ENCODE measurements around the gene DEPDC4.

The DEPDC4 gene

GRCh38 chr12:100213016-100213891 is 53.6 kb downstream of the DEPDC4 start:
- no peak overlapping the region for H3K23ac ChIP-seq (ENCODE audit: low read length)
- H3K27ac ChIP-seq (ENCODE audit: low read depth, low read length): no peak overlapping the region
- no peak overlapping the region for H3K4me3 ChIP-seq (ENCODE audit: low read length)
- no peak overlapping the region for H3K4ac ChIP-seq (ENCODE audit: low read depth, low read length)
- peaks cover 4% of the 10 kb centered on the region for H3K36me3 ChIP-seq (ENCODE audit: control insufficient read depth, insufficient read depth, low read length)
- H2BK120ac ChIP-seq (ENCODE audit: low read depth, low read length): no peak overlapping the region
- no peak overlapping the region for H3K4me2 ChIP-seq (ENCODE audit: low read length)
- H2BK5ac ChIP-seq (ENCODE audit: low read length): no peak overlapping the region
- DNase-seq: no peak
- H3K4me1 ChIP-seq (ENCODE audit: control insufficient read depth, low read depth, low read length): no peaks in the 10 kb centered on the region
- no peak overlapping the region for H3K9ac ChIP-seq (ENCODE audit: low read length)
- H3K18ac ChIP-seq (ENCODE audit: low read length): no peak overlapping the region
- no peak overlapping the region for H2AK5ac ChIP-seq (ENCODE audit: low read length)
- no peak overlapping the region for H2BK15ac ChIP-seq (replicated peaks; ENCODE audit: low read depth)
- no peaks in the 10 kb centered on the region for H3K27me3 ChIP-seq (ENCODE audit: insufficient read depth, low read length, poor library complexity)
- no peaks in the 10 kb centered on the region for H3K79me1 ChIP-seq (ENCODE audit: low read length)
- H4K5ac ChIP-seq (ENCODE audit: low read length): no peak overlapping the region
- no peak overlapping the region for H3K56ac ChIP-seq (ENCODE audit: low read length)
- no CpG with 5 or more reads among the region's 5 CpGs for WGBS (ENCODE audit: extremely low coverage, insufficient coverage, low lambda C conversion rate)
- H4K8ac ChIP-seq (ENCODE audit: low read depth, low read length): no peak overlapping the region
- H3K79me2 ChIP-seq (ENCODE audit: control insufficient read depth, insufficient read depth, low read length): no peaks in the 10 kb centered on the region

- no peak overlapping the region for H3K18ac ChIP-seq (ENCODE audit: low read length)
- no peak overlapping the region for H3K4ac ChIP-seq (ENCODE audit: low read depth, low read length)
- no peak overlapping the region for H4K5ac ChIP-seq (ENCODE audit: low read length)
- no peak overlapping the region for H3K9ac ChIP-seq (ENCODE audit: low read length)
- no peaks in the 10 kb centered on the region for H3K27me3 ChIP-seq (ENCODE audit: insufficient read depth, low read length, poor library complexity)
- WGBS (ENCODE audit: extremely low coverage, insufficient coverage, low lambda C conversion rate): no CpG with 5 or more reads among the region's 2 CpGs
- no peaks in the 10 kb centered on the region for H3K4me1 ChIP-seq (ENCODE audit: control insufficient read depth, low read depth, low read length)
- peaks cover 4% of the 10 kb centered on the region for H3K36me3 ChIP-seq (ENCODE audit: control insufficient read depth, insufficient read depth, low read length)
- no peak overlapping the region for H2BK5ac ChIP-seq (ENCODE audit: low read length)
- no peak overlapping the region for H4K8ac ChIP-seq (ENCODE audit: low read depth, low read length)
- H2BK120ac ChIP-seq (ENCODE audit: low read depth, low read length): no peak overlapping the region
- no peak overlapping the region for H3K56ac ChIP-seq (ENCODE audit: low read length)
- H3K4me3 ChIP-seq (ENCODE audit: low read length): no peak overlapping the region
- H3K79me2 ChIP-seq (ENCODE audit: control insufficient read depth, insufficient read depth, low read length): no peaks in the 10 kb centered on the region
- no peaks in the 10 kb centered on the region for H3K79me1 ChIP-seq (ENCODE audit: low read length)
- no peak overlapping the region for H2AK5ac ChIP-seq (ENCODE audit: low read length)
- DNase-seq: no peak
- no peak overlapping the region for H3K4me2 ChIP-seq (ENCODE audit: low read length)
- no peak overlapping the region for H3K23ac ChIP-seq (ENCODE audit: low read length)
- H2BK15ac ChIP-seq (replicated peaks; ENCODE audit: low read depth): no peak overlapping the region
- no peak overlapping the region for H3K27ac ChIP-seq (ENCODE audit: low read depth, low read length)
These were observed 55.2 kb downstream of the DEPDC4 start for GRCh38 chr12:100211698-100212097.

- Histone ChIP-seq H3K4me2 (ENCODE audit: low read length) (no peak overlapping the region), H3K4me1 (ENCODE audit: control insufficient read depth, low read depth, low read length) (no peaks in the 10 kb centered on the region), H2BK15ac (replicated peaks; ENCODE audit: low read depth) (no peak overlapping the region), H3K79me2 (ENCODE audit: control insufficient read depth, insufficient read depth, low read length) (no peaks in the 10 kb centered on the region), H2AK5ac (ENCODE audit: low read length) (no peak overlapping the region), H3K36me3 (ENCODE audit: control insufficient read depth, insufficient read depth, low read length) (peaks cover 4% of the 10 kb centered on the region), H3K56ac (ENCODE audit: low read length) (no peak overlapping the region), H2BK5ac (ENCODE audit: low read length) (no peak overlapping the region), H3K23ac (ENCODE audit: low read length) (no peak overlapping the region), H3K4ac (ENCODE audit: low read depth, low read length) (no peak overlapping the region), H3K27ac (ENCODE audit: low read depth, low read length) (no peak overlapping the region), H3K79me1 (ENCODE audit: low read length) (no peaks in the 10 kb centered on the region), H3K18ac (ENCODE audit: low read length) (no peak overlapping the region), H2BK120ac (ENCODE audit: low read depth, low read length) (no peak overlapping the region), H4K5ac (ENCODE audit: low read length) (no peak overlapping the region), H4K8ac (ENCODE audit: low read depth, low read length) (no peak overlapping the region), H3K9ac (ENCODE audit: low read length) (no peak overlapping the region), H3K4me3 (ENCODE audit: low read length) (no peak overlapping the region), H3K27me3 (ENCODE audit: insufficient read depth, low read length, poor library complexity) (no peaks in the 10 kb centered on the region)
- no CpG with 5 or more reads among the region's 5 CpGs for WGBS (ENCODE audit: extremely low coverage, insufficient coverage, low lambda C conversion rate)
- DNase-seq: no peak
These were observed 58.0 kb downstream of the DEPDC4 start for GRCh38 chr12:100208834-100209233.

- no peak overlapping the region for H4K8ac ChIP-seq (ENCODE audit: low read depth, low read length)
- no peaks in the 10 kb centered on the region for H3K79me2 ChIP-seq (ENCODE audit: control insufficient read depth, insufficient read depth, low read length)
- H3K56ac ChIP-seq (ENCODE audit: low read length): no peak overlapping the region
- no peak overlapping the region for H3K27ac ChIP-seq (ENCODE audit: low read depth, low read length)
- no peak overlapping the region for H2BK5ac ChIP-seq (ENCODE audit: low read length)
- H3K4ac ChIP-seq (ENCODE audit: low read depth, low read length): no peak overlapping the region
- no peak overlapping the region for H3K18ac ChIP-seq (ENCODE audit: low read length)
- peaks cover 4% of the 10 kb centered on the region for H3K36me3 ChIP-seq (ENCODE audit: control insufficient read depth, insufficient read depth, low read length)
- no peak overlapping the region for H2AK5ac ChIP-seq (ENCODE audit: low read length)
- no CpG with 5 or more reads among the region's 2 CpGs for WGBS (ENCODE audit: extremely low coverage, insufficient coverage, low lambda C conversion rate)
- H2BK120ac ChIP-seq (ENCODE audit: low read depth, low read length): no peak overlapping the region
- H3K23ac ChIP-seq (ENCODE audit: low read length): no peak overlapping the region
- no peak overlapping the region for H2BK15ac ChIP-seq (replicated peaks; ENCODE audit: low read depth)
- no peak overlapping the region for H3K4me3 ChIP-seq (ENCODE audit: low read length)
- no peak for DNase-seq
- no peak overlapping the region for H3K9ac ChIP-seq (ENCODE audit: low read length)
- no peak overlapping the region for H4K5ac ChIP-seq (ENCODE audit: low read length)
- no peaks in the 10 kb centered on the region for H3K79me1 ChIP-seq (ENCODE audit: low read length)
- H3K27me3 ChIP-seq (ENCODE audit: insufficient read depth, low read length, poor library complexity): no peaks in the 10 kb centered on the region
- no peak overlapping the region for H3K4me2 ChIP-seq (ENCODE audit: low read length)
- no peaks in the 10 kb centered on the region for H3K4me1 ChIP-seq (ENCODE audit: control insufficient read depth, low read depth, low read length)
These were observed 59.6 kb downstream of the DEPDC4 start for GRCh38 chr12:100207311-100207710.

GRCh38 chr12:100201604-100202423 is 65.1 kb downstream of the DEPDC4 start:
- DNase-seq: no peak
- Histone ChIP-seq H3K79me2 (ENCODE audit: control insufficient read depth, insufficient read depth, low read length) (peaks cover 5% of the 10 kb centered on the region), H3K36me3 (ENCODE audit: control insufficient read depth, insufficient read depth, low read length) (no peaks in the 10 kb centered on the region), H3K56ac (ENCODE audit: low read length) (peak overlapping the region; percentile 50), H2BK120ac (ENCODE audit: low read depth, low read length) (no peak overlapping the region), H3K4ac (ENCODE audit: low read depth, low read length) (no peak overlapping the region), H3K4me3 (ENCODE audit: low read length) (no peak overlapping the region), H3K27ac (ENCODE audit: low read depth, low read length) (no peak overlapping the region), H3K4me1 (ENCODE audit: control insufficient read depth, low read depth, low read length) (no peaks in the 10 kb centered on the region), H3K9ac (ENCODE audit: low read length) (no peak overlapping the region), H2AK5ac (ENCODE audit: low read length) (no peak overlapping the region), H4K5ac (ENCODE audit: low read length) (no peak overlapping the region), H3K79me1 (ENCODE audit: low read length) (no peaks in the 10 kb centered on the region), H4K8ac (ENCODE audit: low read depth, low read length) (no peak overlapping the region), H3K23ac (ENCODE audit: low read length) (no peak overlapping the region), H3K18ac (ENCODE audit: low read length) (no peak overlapping the region), H2BK5ac (ENCODE audit: low read length) (no peak overlapping the region), H3K4me2 (ENCODE audit: low read length) (no peak overlapping the region), H2BK15ac (replicated peaks; ENCODE audit: low read depth) (no peak overlapping the region), H3K27me3 (ENCODE audit: insufficient read depth, low read length, poor library complexity) (no peaks in the 10 kb centered on the region)
- WGBS (ENCODE audit: extremely low coverage, insufficient coverage, low lambda C conversion rate): no CpG with 5 or more reads among the region's 24 CpGs
